Coronary artery (tissue), 2 donors: ENCODE results near the gene CHRDL1.

ENCODE experiments used
- DNase-seq: peaks from one replicate; pipeline ENCODE4 v3.0.0-alpha.2; 2017; ENCODE audit warnings: low spot score
- H3K27ac ChIP-seq, 2 donors: fragments of 200-600 bp; sonication (generic); one replicate each; pipeline ENCODE4 v1.5.1; 2016 to 2019
- H3K4me3 ChIP-seq: fragments of 200-600 bp; sonication (generic); 2 replicates; pipeline ENCODE4 v1.5.1; 2016; ENCODE audit warnings: mild to moderate bottlenecking, moderate library complexity
- TF ChIP-seq, protein P1 (sequence below): fragments of 200-600 bp; sonication (generic); IDR thresholded peaks from one replicate; pipeline ENCODE4 v1.5.1; 2019; ENCODE audit warnings: antibody characterized with exemption

Gene CHRDL1

DNA sequence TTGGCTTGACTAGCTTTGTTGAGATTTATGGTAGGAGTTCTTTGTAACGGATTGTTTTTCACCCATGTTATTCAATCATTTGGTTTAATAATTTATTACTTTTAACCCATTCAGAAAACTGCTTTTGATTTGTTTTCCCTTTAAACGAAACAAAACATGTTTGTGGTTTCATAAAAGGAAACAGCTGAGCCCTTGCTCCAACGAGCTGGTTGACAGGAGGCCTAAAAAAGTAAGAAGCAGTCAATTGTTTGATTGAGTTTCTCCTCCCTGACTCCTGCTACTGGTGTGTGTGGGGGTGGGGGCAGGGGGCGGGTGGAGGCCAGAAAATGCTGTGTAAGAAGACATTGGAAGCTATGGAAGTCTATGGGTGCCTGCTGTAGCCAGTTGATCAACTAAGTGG lies 102.8 kb downstream of the CHRDL1 start:
- TF ChIP-seq, protein P1, sequence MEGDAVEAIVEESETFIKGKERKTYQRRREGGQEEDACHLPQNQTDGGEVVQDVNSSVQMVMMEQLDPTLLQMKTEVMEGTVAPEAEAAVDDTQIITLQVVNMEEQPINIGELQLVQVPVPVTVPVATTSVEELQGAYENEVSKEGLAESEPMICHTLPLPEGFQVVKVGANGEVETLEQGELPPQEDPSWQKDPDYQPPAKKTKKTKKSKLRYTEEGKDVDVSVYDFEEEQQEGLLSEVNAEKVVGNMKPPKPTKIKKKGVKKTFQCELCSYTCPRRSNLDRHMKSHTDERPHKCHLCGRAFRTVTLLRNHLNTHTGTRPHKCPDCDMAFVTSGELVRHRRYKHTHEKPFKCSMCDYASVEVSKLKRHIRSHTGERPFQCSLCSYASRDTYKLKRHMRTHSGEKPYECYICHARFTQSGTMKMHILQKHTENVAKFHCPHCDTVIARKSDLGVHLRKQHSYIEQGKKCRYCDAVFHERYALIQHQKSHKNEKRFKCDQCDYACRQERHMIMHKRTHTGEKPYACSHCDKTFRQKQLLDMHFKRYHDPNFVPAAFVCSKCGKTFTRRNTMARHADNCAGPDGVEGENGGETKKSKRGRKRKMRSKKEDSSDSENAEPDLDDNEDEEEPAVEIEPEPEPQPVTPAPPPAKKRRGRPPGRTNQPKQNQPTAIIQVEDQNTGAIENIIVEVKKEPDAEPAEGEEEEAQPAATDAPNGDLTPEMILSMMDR: no peak
- DNase-seq: no peak
- Histone ChIP-seq H3K27ac (no peak overlapping the region), H3K4me3 (no peak overlapping the region)

DNA sequence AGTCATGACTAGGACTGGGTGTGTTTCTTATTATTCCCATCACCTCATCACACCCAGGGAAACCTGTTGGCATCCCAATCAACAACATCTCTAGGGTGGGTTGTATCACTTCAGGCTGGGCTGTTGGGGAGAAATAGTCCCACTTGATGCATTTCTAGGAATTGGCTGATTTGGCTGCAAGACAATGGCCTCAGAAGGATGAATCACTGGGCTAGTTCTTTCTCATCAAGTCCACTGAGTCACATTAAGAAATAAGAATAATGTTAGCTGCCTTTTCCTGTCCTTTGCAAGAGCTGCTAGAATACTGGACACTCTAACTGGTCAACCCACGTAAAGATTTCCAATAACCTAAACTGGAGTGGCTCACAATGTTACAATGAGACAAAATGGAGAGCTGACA lies 104.2 kb downstream of the CHRDL1 start:
- TF ChIP-seq, protein P1: no peak
- no peak overlapping the region for H3K4me3 ChIP-seq
- no peak for DNase-seq
- no peak overlapping the region for H3K27ac ChIP-seq

DNA sequence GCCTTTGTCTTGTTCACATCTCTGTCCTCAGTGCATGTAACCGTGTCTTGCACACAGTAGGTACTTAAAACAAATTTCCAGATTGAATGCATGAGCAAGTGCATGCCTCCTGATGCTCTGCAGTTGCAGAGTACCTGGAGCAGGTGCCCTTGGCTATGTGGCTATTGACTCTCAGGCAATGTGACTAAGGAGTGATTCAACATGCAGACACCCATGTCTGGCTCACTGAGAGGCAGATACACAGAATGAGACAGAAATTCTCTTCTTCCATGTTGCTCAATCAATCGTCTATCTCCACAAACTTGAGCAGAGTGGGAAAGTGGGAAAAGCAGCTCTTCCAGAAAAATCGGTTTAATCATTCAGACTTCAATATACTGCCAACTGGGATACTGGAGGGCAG lies 111.0 kb downstream of the CHRDL1 start:
- Histone ChIP-seq H3K4me3 (no peak overlapping the region), H3K27ac (no peak overlapping the region)
- TF ChIP-seq, protein P1: no peak
- no peak for DNase-seq

DNA sequence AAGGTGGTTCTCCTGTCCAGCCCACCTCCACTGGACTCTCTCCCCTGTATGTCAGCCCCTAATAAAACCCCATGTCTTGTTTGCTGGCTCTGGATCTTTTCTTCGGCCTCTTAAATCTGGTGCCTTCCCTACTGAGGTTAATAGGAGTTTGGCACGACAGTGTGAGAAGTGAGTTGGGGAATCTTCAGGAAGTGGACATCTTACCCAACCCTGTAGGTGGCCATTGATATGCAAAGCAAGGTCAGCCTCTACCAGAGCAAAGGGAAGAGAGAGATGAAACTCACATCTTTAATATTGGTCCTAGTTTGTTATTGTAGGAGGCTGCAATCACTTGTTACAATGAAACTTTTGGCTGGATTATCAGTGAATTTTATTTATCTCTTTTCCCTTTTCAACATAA lies 111.7 kb downstream of the CHRDL1 start:
- Histone ChIP-seq H3K27ac (no peak overlapping the region), H3K4me3 (no peak overlapping the region)
- no peak for DNase-seq
- TF ChIP-seq, protein P1: no peak

DNA sequence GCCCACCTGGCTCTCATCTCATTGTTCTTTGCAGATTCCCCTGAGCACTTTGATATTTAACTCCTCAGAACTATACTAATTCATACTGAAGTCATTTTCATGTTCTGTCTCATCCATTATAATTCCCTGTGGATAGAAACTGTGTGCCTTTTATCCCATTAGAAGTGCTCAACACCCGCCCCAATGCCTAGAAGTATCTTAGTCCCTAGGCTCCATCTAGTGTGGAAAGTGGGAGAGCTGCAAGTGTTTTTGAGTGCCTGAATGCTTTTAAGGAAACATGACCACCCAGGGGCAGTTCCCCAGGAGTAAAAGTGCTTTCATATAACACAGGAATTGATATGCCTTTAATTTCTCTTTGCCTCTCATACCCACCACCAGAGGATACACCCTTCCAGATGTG lies 117.0 kb downstream of the CHRDL1 start:
- Histone ChIP-seq H3K4me3 (no peak overlapping the region), H3K27ac (no peak overlapping the region)
- no peak for DNase-seq
- TF ChIP-seq, protein P1: no peak

DNA sequence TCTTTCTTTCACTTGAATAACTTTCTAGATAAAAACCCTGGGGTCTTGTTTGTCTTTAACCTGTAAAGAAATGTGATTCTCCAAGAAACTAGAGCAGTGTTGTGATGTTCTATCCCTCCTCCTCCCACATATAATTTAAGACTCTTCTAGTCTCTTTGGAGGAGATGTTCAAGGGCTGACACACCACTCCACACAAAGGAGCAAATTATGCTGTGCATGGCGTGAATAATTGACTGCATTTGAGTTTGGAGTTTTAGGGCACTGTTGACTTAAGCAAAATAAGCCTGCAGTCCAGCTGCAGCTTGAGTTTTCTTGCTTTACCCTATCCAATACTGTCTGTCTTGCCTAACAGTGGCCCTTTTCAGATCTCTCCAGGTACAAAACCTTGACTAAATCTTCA lies 119.7 kb downstream of the CHRDL1 start:
- TF ChIP-seq, protein P1: no peak
- Histone ChIP-seq H3K27ac (no peak overlapping the region), H3K4me3 (no peak overlapping the region)
- no peak for DNase-seq

DNA sequence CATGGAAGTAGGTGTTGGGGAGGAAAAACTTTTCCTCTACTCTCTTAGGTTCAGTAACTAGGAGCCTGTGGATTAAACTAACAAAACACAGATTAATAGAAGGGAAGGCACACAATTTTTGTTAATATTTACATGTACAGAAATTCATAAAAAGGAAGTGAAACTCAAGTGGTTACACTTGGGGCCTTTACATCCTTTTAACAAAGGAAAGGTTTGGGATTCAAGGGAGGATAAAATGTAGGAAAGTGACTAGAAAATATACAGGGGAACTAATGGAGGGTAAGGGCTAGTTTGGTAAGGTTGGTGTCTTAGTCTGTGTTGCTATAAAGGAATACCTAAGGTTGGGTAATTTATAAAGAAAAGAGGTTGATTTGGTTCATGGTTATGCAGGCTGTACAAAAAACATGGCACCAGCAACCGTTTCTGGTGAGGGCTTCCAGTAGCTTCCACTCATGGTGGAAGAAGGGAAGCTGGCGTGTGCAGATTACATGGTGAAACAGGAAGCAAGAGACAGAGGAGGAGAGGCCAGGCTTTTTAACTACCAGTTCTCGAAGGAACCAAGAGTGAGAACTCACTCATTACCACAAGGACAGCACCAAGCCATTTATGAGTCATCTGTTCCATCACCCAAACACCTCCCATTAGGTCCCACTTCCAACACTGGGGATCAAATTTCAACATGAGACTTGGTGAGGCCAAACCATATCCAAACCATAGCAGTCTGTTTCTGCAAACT lies 124.4 kb downstream of the CHRDL1 start:
- TF ChIP-seq, protein P1: no peak
- Histone ChIP-seq H3K27ac (no peak overlapping the region), H3K4me3 (no peak overlapping the region)
- no peak for DNase-seq
